Osteoblast (primary cell): ENCODE results near the gene ZNF784. TPM values are rescaled to one million over a fixed set of nuclear protein-coding genes. Genes with fewer than 3 reads are reported as not detected.

ENCODE experiments used
- DNase-seq: peaks from one replicate; pipeline ENCODE4 v3.0.0; 2011; ENCODE audit warnings: low spot score, mixed read lengths; ENCODE audit not compliant: insufficient read length; ENCODE audit errors: missing footprints
- H2AFZ ChIP-seq: 2 replicates; pipeline ENCODE4 v1.6.0; 2011; ENCODE audit warnings: mild to moderate bottlenecking, low read length
- H3K27ac ChIP-seq: 2 replicates; pipeline ENCODE4 v1.5.1; 2011; ENCODE audit warnings: mild to moderate bottlenecking, low read depth, low read length, moderate library complexity
- H3K27me3 ChIP-seq: 2 replicates; pipeline ENCODE4 v1.6.0; 2012; ENCODE audit warnings: mild to moderate bottlenecking, control low read depth, inconsistent platforms, low read length, moderate library complexity; ENCODE audit not compliant: insufficient read depth
- H3K36me3 ChIP-seq: 2 replicates; pipeline ENCODE4 v1.5.1; 2011; ENCODE audit warnings: mild to moderate bottlenecking, low read length, control low read depth, moderate library complexity; ENCODE audit not compliant: insufficient read depth
- H3K4me1 ChIP-seq: 2 replicates; pipeline ENCODE4 v1.5.1; 2011; ENCODE audit warnings: mild to moderate bottlenecking, low read length, control low read depth, moderate library complexity; ENCODE audit not compliant: insufficient read depth
- H3K4me2 ChIP-seq: 2 replicates; pipeline ENCODE4 v1.6.0; 2011; ENCODE audit warnings: mild to moderate bottlenecking, low read length; ENCODE audit not compliant: insufficient read depth
- H3K4me3 ChIP-seq: fragments of 200-600 bp; sonication (generic); 3 replicates; pipeline ENCODE4 v1.5.1; 2012; ENCODE audit warnings: mild to moderate bottlenecking, low read length, inconsistent platforms; ENCODE audit not compliant: insufficient read depth
- H3K79me2 ChIP-seq: 2 replicates; pipeline ENCODE4 v1.6.0; 2012; ENCODE audit warnings: mild to moderate bottlenecking, low read length, control low read depth, inconsistent platforms; ENCODE audit not compliant: insufficient read depth
- H3K9me3 ChIP-seq: 2 replicates; pipeline ENCODE4 v1.5.1; 2011; ENCODE audit warnings: low read depth, low read length, control low read depth
- H4K20me1 ChIP-seq: 2 replicates; pipeline ENCODE4 v1.6.0; 2012; ENCODE audit warnings: mild to moderate bottlenecking, low read length, control low read depth; ENCODE audit not compliant: insufficient read depth
- total RNA-seq: library from RNA; depleted of rRNA; stranded (reverse); fragments of >200 nt; gene quantifications from 2 replicates; pipeline ENCODE4 v1.2.3, GENCODE V29; 2012
- TF ChIP-seq, protein P1 (sequence below): IDR thresholded peaks from 2 replicates; pipeline ENCODE4 v1.5.1; 2011; ENCODE audit warnings: mild to moderate bottlenecking, low read depth, low read length, moderate library complexity; ENCODE audit errors: extremely low read depth

Gene ZNF784
- total RNA-seq, 1 donor, result 8.7 TPM

- Histone ChIP-seq H4K20me1 (peaks cover 4% of the 10 kb centered on the region), H3K4me1 (peaks cover 7% of the 10 kb centered on the region), H3K4me3 (peak within 1 kb of the TSS; percentile 87), H2AFZ (peak within 1 kb of the TSS; percentile 90), H3K79me2 (peaks cover 9% of the 10 kb centered on the region), H3K9me3 (no peaks in the 10 kb centered on the region), H3K27ac (peak within 1 kb of the TSS; percentile 92), H3K27me3 (no peaks in the 10 kb centered on the region), H3K36me3 (peaks cover 21% of the 10 kb centered on the region), H3K4me2 (peak within 1 kb of the TSS; percentile 87)
- TF ChIP-seq, protein P1, sequence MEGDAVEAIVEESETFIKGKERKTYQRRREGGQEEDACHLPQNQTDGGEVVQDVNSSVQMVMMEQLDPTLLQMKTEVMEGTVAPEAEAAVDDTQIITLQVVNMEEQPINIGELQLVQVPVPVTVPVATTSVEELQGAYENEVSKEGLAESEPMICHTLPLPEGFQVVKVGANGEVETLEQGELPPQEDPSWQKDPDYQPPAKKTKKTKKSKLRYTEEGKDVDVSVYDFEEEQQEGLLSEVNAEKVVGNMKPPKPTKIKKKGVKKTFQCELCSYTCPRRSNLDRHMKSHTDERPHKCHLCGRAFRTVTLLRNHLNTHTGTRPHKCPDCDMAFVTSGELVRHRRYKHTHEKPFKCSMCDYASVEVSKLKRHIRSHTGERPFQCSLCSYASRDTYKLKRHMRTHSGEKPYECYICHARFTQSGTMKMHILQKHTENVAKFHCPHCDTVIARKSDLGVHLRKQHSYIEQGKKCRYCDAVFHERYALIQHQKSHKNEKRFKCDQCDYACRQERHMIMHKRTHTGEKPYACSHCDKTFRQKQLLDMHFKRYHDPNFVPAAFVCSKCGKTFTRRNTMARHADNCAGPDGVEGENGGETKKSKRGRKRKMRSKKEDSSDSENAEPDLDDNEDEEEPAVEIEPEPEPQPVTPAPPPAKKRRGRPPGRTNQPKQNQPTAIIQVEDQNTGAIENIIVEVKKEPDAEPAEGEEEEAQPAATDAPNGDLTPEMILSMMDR, result no peak
- peak; percentile 100 for DNase-seq
These were observed 24.9 kb downstream of the ZNF784 start, which contains the start of gene FIZ1 for GRCh38 chr19:55599468-55599841. FIZ1 (minus strand) TSS chr19:55599517; CDS start chr19:55597865, 1,652 bp downstream.

- peak overlapping the region; percentile 92 for H3K27ac ChIP-seq
- peak overlapping the region; percentile 87 for H3K4me2 ChIP-seq
- H3K4me3 ChIP-seq, result peak overlapping the region; percentile 87
- peaks cover 7% of the 10 kb centered on the region for H3K4me1 ChIP-seq
- H3K9me3 ChIP-seq, result no peaks in the 10 kb centered on the region
- H3K27me3 ChIP-seq, result no peaks in the 10 kb centered on the region
- H2AFZ ChIP-seq, result no peak overlapping the region
- H3K79me2 ChIP-seq, result peaks cover 9% of the 10 kb centered on the region
- peaks cover 21% of the 10 kb centered on the region for H3K36me3 ChIP-seq
- peak; percentile 99 for DNase-seq
- H4K20me1 ChIP-seq, result peaks cover 4% of the 10 kb centered on the region
- TF ChIP-seq, protein P1, result no peak
These were observed 25.5 kb downstream of the ZNF784 start for GRCh38 chr19:55598719-55599467.

DNA sequence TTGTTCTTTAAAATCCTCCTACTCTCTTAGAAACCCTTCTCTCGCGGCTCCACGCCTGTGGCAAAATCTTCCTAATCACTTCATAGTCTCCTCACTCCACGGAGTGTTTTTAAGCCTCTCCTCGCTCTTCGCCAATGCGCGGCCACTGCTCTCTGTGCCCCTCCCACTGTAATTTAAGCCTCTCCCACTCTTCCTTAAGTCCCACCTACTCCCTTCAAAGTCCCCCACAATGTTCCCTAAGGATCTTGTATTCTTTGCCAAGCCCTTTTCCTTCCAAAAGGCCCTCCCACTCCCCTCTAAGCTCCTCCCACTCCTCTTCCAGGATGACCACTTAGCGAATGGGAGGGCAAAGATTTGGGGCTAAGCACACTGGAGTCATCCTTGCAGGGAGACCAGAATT is 26.3 kb downstream of the ZNF784 start:
- peaks cover 21% of the 10 kb centered on the region for H3K36me3 ChIP-seq
- no peak overlapping the region for H3K27ac ChIP-seq
- no peaks in the 10 kb centered on the region for H3K9me3 ChIP-seq
- H3K4me1 ChIP-seq, result peaks cover 7% of the 10 kb centered on the region
- H3K27me3 ChIP-seq, result no peaks in the 10 kb centered on the region
- DNase-seq, result no peak
- no peak overlapping the region for H3K4me3 ChIP-seq
- H4K20me1 ChIP-seq, result peaks cover 4% of the 10 kb centered on the region
- H3K79me2 ChIP-seq, result peaks cover 9% of the 10 kb centered on the region
- H3K4me2 ChIP-seq, result no peak overlapping the region
- TF ChIP-seq, protein P1, result no peak
- no peak overlapping the region for H2AFZ ChIP-seq

DNA sequence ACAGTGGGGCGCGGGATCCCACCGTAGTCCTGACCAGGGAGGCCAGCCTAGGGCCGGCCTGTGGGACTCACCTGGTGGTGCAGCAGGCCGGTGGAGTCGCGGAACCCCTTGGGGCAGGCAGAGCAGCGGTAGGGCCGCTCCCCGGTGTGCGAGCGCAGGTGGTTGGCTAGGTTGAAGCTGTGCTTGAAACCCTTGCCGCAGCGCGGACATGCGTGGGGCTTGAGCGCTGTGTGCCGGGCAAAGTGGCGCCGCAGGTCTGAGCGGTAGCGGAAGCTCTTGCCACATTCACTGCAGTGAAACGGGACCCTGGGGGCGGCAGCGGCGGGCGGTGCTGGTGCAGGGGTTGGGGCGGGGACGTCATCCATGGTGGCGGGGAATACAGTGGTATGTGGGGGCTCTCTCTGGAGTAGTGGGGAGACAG is 26.9 kb downstream of the ZNF784 start:
- H2AFZ ChIP-seq, result no peak overlapping the region
- H4K20me1 ChIP-seq, result peaks cover 4% of the 10 kb centered on the region
- no peak for DNase-seq
- H3K4me2 ChIP-seq, result no peak overlapping the region
- no peaks in the 10 kb centered on the region for H3K27me3 ChIP-seq
- peaks cover 7% of the 10 kb centered on the region for H3K4me1 ChIP-seq
- H3K4me3 ChIP-seq, result no peak overlapping the region
- H3K9me3 ChIP-seq, result no peaks in the 10 kb centered on the region
- TF ChIP-seq, protein P1, result no peak
- peaks cover 21% of the 10 kb centered on the region for H3K36me3 ChIP-seq
- H3K27ac ChIP-seq, result no peak overlapping the region
- peaks cover 9% of the 10 kb centered on the region for H3K79me2 ChIP-seq
